HG03439 (cell line): ENCODE data around the gene ADCY9.
"Not testable (repeated sequence)": the region's sequence is repeated elsewhere in the genome, so short reads cannot be mapped to it uniquely, and the experiment has no call there.

Experiments
- ATAC-seq: cut with Tn5 transposase; IDR thresholded peaks from one replicate; pipeline ENCODE4 v1.9.1; 2021; ENCODE audit warnings: mild to moderate bottlenecking, moderate library complexity; ENCODE audit not compliant: unreplicated experiment

Gene ADCY9

GRCh38 chr16:4038448-4038847, 77.8 kb downstream of the ADCY9 start:
- ATAC-seq, result no peak

DNA sequence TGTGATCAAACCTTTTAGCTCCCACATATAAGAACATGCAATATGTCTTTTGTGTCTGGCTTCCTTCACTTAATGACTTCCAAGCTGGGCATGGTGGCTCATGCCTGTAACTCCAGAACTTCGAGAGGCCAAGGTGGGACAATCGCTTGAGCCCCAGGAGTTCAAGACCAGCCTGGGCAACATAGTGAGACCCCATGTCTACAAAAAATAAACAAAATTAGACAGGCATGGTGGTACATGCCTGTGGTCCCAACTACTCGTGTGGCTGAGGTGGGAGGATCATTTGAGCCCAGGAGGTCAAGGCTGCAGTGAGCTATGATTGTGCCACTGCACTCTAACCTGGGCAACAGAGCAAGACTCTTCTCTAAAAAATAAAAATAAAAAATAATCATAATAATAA, 79.3 kb downstream of the ADCY9 start:
- not testable (repeated sequence) for ATAC-seq

DNA sequence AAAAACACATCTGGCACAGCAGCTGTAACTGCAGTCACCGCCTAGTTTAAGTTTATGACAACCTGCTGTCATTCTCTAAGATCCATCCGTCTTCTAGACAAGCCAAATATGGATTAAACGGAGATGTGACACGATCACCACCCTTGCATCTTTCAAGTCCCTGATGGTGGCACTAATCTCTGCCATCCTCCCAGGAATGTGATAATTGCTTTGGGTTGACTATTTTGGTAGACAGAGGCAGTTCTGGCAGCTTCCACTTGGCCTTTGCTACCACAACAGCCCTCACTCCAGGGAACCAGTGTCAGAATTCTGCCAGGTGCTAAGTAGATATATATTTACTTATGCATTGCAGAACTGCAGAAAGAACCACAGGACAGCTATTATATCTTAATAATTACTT, 81.3 kb downstream of the ADCY9 start:
- ATAC-seq, result no peak

DNA sequence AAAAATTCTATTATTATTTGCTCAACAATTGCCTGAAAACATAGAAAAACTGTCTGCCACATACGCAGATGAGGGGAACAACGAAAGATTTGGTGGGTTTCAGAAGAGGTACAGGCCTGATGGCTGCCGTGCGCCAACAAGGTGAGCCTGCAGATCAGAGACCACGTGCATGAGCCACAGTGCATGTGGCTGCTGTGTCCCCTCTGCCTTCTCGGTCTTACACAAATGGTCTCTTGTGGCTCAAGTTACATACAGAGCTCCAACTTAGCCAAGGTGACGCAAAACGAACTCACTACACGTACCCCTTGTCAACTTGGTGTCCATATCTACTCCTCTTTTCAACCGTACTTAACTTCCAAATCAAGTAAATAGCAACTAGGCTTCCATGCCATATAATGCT, 82.3 kb downstream of the ADCY9 start:
- ATAC-seq, result no peak

GRCh38 chr16:4032768-4033167, 83.5 kb downstream of the ADCY9 start:
- no peak for ATAC-seq

GRCh38 chr16:4028144-4028543, 88.1 kb downstream of the ADCY9 start:
- ATAC-seq, result no peak

DNA sequence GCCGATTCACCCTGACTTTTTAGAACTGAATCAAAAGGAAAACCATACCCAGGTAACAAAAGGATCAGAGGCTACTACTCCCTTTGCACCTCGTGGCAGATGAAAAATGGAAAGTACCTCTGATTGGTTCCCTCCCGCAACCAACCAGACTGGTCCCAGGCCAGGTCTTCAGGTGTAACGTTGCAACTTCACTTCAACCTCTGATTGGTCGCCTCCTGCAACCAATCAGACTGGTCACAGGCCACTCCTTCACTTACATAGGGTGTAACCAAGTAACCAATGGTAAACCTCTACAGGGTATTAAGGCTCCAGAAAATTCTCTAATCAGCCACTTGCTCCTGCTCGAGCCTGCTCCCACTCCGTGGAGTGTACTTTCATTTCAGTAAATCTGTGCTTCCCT, 89.4 kb downstream of the ADCY9 start:
- ATAC-seq, result no peak

- no peak for ATAC-seq
Measured at GRCh38 chr16:4025428-4025827, 90.8 kb downstream of the ADCY9 start.

- ATAC-seq, result no peak
Measured at GRCh38 chr16:4021916-4022315, 94.3 kb downstream of the ADCY9 start.

DNA sequence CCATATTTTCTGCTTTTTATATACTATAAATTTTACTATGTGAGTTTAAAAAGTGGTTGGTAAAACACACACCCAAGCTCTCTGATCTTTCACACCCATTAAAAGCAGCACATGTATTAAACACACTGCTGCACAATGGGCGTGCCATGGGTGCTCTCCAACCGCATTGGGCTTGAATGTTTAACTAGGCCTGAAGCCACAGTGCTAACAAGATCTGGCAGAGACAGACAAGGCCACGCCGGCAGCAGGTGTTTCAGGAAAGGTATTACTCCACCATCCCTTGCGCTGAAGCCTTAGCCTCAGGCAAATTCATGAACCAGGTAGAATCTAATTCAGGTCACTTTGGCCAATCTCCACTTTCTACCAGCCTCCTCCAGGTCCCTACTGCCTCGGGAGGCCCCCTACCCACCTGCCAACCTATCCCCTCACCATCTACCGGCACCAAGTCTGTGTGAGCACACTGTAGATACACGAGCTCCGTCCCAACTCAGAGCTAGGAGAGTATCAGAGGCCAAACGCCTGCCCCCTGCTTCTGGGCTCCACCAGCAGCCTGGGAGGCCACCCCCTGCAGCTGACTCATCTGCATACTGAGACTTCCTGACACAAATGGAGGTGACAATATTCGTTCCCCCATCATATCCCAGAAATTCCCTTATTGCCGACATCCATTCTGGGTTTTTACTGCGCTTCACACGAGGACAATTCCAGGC, 95.0 kb downstream of the ADCY9 start:
- no peak for ATAC-seq

DNA sequence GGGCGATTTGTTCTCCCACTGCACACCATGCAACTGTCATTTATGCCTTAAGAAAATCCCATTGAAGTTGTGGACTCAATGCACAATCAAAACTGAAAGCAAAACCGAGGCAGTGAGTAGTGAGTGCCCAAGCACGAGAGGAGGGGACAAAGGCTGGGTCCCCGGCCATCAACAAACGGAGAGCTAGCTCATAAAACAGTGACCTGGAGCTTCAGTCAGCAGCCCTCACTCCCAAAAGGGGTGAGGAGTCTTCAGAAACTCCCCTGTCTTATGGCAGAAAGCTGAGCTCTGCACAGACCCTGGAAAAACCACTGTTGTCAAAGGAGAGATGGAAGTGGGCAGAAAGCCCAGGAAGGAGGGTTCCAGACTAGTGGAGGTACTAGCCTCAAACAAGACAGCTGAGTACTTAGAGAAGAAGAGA, 96.9 kb downstream of the ADCY9 start:
- no peak for ATAC-seq

GRCh38 chr16:4018391-4018790, 97.9 kb downstream of the ADCY9 start:
- no peak for ATAC-seq

DNA sequence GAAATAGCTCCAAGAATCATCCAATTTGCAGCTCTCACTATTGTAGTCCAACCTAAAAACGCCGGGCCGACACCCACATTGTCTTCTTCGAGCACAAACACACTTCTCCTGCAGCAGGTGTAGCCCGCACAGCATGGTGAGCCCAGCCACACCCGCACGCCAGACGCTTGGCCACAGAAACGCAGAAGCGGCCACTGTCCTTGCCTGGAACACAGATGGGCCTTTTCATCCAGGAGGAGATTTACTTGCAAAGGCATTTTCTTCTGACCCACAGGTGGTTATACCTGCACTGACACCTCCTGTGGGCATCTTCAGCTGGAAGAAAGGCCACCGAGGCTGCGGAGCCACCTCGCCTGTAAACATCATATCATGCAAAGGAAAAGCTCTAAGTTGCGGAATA, 98.4 kb downstream of the ADCY9 start:
- ATAC-seq, result no peak

- no peak for ATAC-seq
Measured at GRCh38 chr16:4016658-4017057, 99.6 kb downstream of the ADCY9 start.

DNA sequence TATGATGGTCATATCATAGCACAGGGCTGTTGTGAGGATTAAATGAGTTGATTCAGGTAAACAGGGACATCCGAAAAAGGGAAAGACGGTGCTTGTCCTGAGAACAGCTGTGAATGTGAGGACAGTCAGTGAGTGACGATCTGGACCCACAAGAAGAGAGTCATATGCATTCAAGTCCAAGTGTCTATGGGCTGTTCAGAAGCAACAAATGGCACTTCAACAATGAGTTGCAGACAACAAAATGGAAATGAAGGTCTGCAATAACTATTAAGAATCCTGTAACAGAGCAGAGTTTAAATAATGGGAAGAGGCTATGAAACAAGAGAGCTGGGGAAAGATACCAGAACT, 100.3 kb downstream of the ADCY9 start:
- ATAC-seq, result no peak

GRCh38 chr16:4015275-4016004, 100.8 kb downstream of the ADCY9 start:
- no peak for ATAC-seq

- ATAC-seq, result no peak
Measured at GRCh38 chr16:4011940-4012629, 104.2 kb downstream of the ADCY9 start.

DNA sequence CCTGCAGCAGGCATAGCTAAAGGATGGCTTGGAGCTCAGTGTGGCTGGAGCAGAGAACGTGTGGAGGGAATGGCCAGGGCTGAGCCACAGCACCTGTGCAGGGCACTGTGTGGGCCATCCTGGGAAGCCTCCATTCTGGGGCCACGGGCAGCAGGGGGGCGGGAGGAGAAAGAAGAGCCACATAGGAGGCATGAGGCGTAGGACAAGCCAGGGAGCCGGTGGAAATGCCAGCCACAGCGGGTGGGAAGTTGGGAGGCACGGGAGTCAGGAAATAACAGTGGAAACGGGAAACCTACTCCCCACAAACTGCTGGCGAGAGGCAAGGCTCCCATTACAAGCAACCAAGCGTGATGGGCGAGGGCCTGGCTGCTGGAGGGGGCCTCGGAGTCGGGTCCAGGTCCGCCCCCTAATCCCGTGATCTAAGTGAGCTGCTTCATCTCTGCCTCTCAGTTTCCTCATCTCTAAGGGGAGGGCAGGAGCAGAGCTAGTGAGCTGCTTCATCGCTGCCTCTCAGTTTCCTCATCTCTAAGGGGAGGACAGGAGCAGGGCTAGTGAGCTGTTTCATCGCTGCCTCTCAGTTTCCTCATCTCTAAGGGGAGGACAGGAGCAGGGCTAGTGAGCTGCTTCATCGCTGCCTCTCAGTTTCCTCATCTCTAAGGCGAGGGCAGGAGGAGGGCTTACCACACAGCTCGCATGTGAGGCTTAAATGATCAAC, 104.9 kb downstream of the ADCY9 start:
- no peak for ATAC-seq

- no peak for ATAC-seq
Measured at GRCh38 chr16:4010225-4011158, 105.8 kb downstream of the ADCY9 start.

GRCh38 chr16:4009177-4009576, 107.1 kb downstream of the ADCY9 start:
- no peak for ATAC-seq
